Measurements from ENCODE around the gene RIMBP3C.
"Not testable (repeated sequence)": the region's sequence is repeated elsewhere in the genome, so short reads cannot be mapped to it uniquely, and the experiment has no call there.

RIMBP3C gene

DNA sequence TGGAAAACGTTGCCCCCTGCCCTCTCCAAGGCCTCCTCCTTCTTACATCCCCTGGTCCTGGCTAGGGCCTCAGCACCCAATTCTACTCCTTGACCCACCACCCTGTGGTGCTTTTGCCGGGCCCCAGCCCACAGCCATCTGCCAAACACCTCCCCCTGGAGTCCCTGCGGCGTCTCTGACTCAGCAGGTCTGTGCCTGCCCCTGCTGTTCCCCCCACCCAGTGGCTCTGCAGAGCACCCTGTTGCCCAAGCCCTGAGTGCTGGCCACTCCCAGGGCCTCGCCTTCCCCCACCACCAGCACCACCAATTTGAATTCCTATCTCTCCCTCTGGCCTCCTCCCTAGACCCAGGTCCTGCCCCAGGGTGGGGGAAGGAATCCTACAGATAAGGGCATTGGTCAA is 19.7 kb downstream of the RIMBP3C start:
- not testable (repeated sequence) for DNase-seq (ENCODE audit: low read depth in 2 of 2)

DNA sequence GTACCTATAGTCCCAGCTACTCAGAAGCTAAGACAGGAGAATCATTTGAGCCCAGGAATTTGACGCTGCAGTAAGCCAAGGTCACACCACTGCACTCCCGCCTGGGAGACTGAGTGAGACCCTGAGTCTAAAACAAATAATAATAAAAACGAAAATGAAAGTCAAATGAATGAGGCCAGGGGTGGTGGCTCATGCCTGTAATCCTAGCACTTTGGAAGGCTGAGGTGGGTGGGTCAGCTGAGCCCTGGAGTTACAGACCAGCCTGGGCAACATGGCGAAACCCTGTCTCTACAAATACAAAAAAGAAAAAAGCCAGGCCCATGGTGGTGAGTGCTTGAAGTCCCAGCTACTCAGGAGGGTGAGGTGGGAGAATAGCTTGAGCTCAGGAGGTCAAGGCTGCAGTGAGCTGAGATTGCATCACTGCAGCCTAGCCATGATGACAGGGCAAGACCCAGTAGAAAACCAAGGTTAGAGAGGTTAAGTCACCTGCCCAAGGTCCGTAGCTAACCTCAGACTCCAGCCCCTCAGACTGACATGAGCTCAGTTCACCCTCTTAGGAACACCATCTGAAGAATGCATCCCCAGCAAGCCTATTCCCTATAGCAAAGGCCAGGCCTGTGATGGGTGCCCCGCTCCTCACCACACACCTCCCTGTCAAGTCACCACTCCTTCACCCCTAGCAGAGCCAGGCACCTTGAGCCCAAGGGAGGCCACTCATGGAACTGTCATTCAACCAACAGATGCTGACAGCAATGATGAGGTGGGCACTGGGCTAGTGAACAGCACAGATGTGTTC is 24.4 kb downstream of the RIMBP3C start:
- DNase-seq (ENCODE audit: low read depth in 2 of 2) = not testable (repeated sequence)

- DNase-seq (ENCODE audit: low read depth in 2 of 2) = peak in 1 of 2 donors; percentile 43
These were observed 34.1 kb downstream of the RIMBP3C start for GRCh38 chr22:21516970-21517764.

GRCh38 chr22:21516522-21516921 is 34.7 kb downstream of the RIMBP3C start:
- not testable (repeated sequence) for DNase-seq (ENCODE audit: low read depth in 2 of 2)

GRCh38 chr22:21515234-21515633 is 36.0 kb downstream of the RIMBP3C start:
- not testable (repeated sequence) for DNase-seq (ENCODE audit: low read depth in 2 of 2)

GRCh38 chr22:21514117-21514516 is 37.1 kb downstream of the RIMBP3C start:
- not testable (repeated sequence) for DNase-seq (ENCODE audit: low read depth in 2 of 2)

- not testable (repeated sequence) for DNase-seq (ENCODE audit: low read depth in 2 of 2)
These were observed 39.2 kb downstream of the RIMBP3C start for GRCh38 chr22:21512022-21512421.

GRCh38 chr22:21510397-21510796 is 40.9 kb downstream of the RIMBP3C start:
- not testable (repeated sequence) for DNase-seq (ENCODE audit: low read depth in 2 of 2)

GRCh38 chr22:21499623-21500506 is 51.4 kb downstream of the RIMBP3C start:
- DNase-seq (ENCODE audit: low read depth in 2 of 2) = not testable (repeated sequence)

DNA sequence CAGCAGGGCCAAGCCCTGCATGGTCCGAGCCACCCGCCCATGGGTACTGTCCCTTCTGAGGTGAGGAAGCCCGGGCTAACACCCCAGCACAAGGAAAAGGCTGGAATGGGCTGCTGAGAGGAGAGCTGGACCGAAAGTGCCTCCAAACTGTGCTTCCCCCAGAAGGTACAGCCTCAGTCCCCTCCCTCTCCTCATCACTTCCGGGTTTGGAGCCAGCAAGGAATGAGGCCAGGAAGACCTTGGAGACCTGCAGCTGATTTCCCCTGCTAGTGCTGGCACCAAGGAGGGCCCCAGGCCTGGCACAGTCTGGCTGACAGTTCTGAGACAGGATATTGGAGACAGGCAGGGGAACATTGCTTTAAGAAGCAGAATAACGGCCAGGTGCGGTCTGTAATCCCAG is 52.8 kb downstream of the RIMBP3C start:
- DNase-seq (ENCODE audit: low read depth in 2 of 2) = not testable (repeated sequence)

DNA sequence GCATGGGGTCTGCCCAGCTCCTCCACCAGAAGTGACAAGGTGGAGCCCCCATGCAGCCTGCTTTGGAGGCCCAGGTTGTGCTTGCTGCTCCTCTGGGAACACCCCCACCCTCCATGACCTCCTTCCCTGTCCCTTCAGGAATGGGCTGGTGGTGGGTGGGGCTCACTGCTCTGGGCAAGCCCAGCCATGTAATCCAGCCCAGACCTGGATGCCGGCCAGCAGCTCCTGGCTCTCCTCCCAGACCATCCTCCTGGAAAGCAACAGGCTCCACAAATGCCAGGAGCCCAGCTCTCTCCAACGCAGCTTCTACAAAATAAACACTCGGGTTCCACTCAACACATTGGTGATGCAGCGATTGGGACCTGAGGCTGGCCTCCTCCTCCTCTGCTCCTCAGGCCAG is 53.3 kb downstream of the RIMBP3C start:
- DNase-seq (ENCODE audit: low read depth in 2 of 2) = not testable (repeated sequence)

All from stimulated activated CD4-positive, alpha-beta T cell treated with anti-CD3 and anti-CD28 coated beads, Interleukin-15, amount 100 ng/mL, for 48 hours (primary cell).